Epithelial cell of esophagus (primary cell): ENCODE data around the gene CRTC3.
"Not testable (repeated sequence)": the region's sequence is repeated elsewhere in the genome, so short reads cannot be mapped to it uniquely, and the experiment has no call there.

ENCODE experiments used
- DNase-seq: peaks from one replicate; pipeline ENCODE4 v3.0.0; 2010; ENCODE audit warnings: low read depth
- H3K4me3 ChIP-seq: 2 replicates; pipeline ENCODE4 v1.5.1; 2011; ENCODE audit warnings: mild to moderate bottlenecking, low read length, control low read depth
- CTCF ChIP-seq: IDR thresholded peaks from 2 replicates; pipeline ENCODE4 v1.5.1; 2011; ENCODE audit warnings: low read depth, mild to moderate bottlenecking, low read length, control low read depth, inconsistent platforms; ENCODE audit not compliant: insufficient read depth; ENCODE audit errors: missing control alignments

CRTC3 gene

GRCh38 chr15:90647326-90647725 is 117.6 kb downstream of the CRTC3 start:
- H3K4me3 ChIP-seq = no peak overlapping the region
- no peak for DNase-seq
- no peak for TF ChIP-seq CTCF

- no peak overlapping the region for H3K4me3 ChIP-seq
- DNase-seq = peak; percentile 65
- TF ChIP-seq CTCF = peak; percentile 87
Measured at GRCh38 chr15:90648137-90649070, 118.7 kb downstream of the CRTC3 start.

GRCh38 chr15:90650117-90650955 is 120.6 kb downstream of the CRTC3 start:
- no peak for TF ChIP-seq CTCF
- no peak overlapping the region for H3K4me3 ChIP-seq
- DNase-seq = no peak

- no peak for TF ChIP-seq CTCF
- no peak for DNase-seq
- H3K4me3 ChIP-seq = no peak overlapping the region
Measured at GRCh38 chr15:90650956-90651689, 121.4 kb downstream of the CRTC3 start.

- H3K4me3 ChIP-seq = no peak overlapping the region
- DNase-seq = no peak
- no peak for TF ChIP-seq CTCF
Measured at GRCh38 chr15:90654233-90655136, 124.8 kb downstream of the CRTC3 start.

- not testable (repeated sequence) for H3K4me3 ChIP-seq
Measured at GRCh38 chr15:90657520-90658172, 127.9 kb downstream of the CRTC3 start.

More at GRCh38 chr15:90657520-90658172, 127.9 kb downstream of the CRTC3 start:
- DNase-seq = not testable (repeated sequence)
